ENCODE data around the gene SMCO3. TPM values are rescaled to one million over a fixed set of nuclear protein-coding genes. Genes with fewer than 3 reads are reported as not detected.

The SMCO3 gene
- total RNA-seq, 1 experiment from 2014 or later: not detected

DNA sequence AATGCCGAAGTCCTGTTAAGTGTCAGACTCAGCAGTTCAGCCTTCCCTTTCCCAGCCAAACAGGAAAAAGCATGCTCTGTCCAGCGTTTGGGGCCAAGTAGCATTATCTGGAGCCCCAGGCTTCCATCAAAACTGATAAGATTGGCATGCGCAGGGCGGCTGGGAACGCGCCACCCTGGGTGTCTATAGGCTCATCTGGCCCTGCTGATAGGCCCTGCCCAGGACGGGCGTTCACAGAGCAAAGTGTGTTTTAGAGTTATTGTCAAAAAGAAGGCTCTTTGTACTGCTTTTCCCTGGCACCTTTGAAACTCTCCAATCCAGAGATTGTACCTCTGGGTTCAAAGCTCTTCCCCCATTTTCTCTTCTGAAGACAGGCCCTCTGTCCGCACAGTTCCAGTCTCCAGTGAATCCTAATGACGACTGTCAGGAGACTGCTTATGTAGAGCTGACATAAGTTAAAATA lies 29.5 kb upstream of the SMCO3 start, which contains the start of gene ART4:
Gene ART4, minus strand, starts transcription at position 102 of the 463 bp plus-strand sequence. CDS start 413 bp downstream, outside the sequence.
- no peaks in the 10 kb centered on the region for H3K9me3 ChIP-seq (ENCODE audit: control insufficient read depth in 1 of 2, insufficient read depth in 1 of 2, low read depth in 1 of 2, low read length in 2 of 2)
- no peak within 1 kb of the TSS for H3K4me3 ChIP-seq (replicated peaks in 1 of 2; ENCODE audit: low read depth in 1 of 2, low read length in 2 of 2)
- RAD21 ChIA-PET (ENCODE audit: low non-redundant PET in 1 of 2, low total read pairs in 2 of 2, uncharacterized antibody in 2 of 2, unreplicated experiment in 2 of 2): no interaction called here
- no peaks in the 10 kb centered on the region for H3K36me3 ChIP-seq (ENCODE audit: control insufficient read depth in 1 of 2, insufficient read depth in 2 of 2, low read length in 2 of 2)
- POLR2A ChIA-PET: no interaction called here
- H2AFZ ChIP-seq (ENCODE audit: low read depth, low read length, poor library complexity, severe bottlenecking): no peak within 1 kb of the TSS
- no peaks in the 10 kb centered on the region for H3K27me3 ChIP-seq (ENCODE audit: insufficient read depth, low read length)
- no peaks in the 10 kb centered on the region for H4K20me1 ChIP-seq (ENCODE audit: insufficient read depth)
- H3K9ac ChIP-seq (ENCODE audit: low read length): no peak within 1 kb of the TSS
- TF ChIP-seq CBX3 (IDR thresholded peaks at IDR 0.05; ENCODE audit: low read depth) (no peak), EZH2 (IDR thresholded peaks at IDR 0.05) (no peak), EGR1 (IDR thresholded peaks at IDR 0.05; ENCODE audit: low read depth) (no peak), RAD21 (IDR thresholded peaks at IDR 0.05; ENCODE audit: low read depth) (no peak), YY1 (IDR thresholded peaks at IDR 0.05; ENCODE audit: extremely low read depth, insufficient replicate concordance, low read depth, low read length) (no peak), JUND (IDR thresholded peaks at IDR 0.05) (no peak), FOSL1 (IDR thresholded peaks at IDR 0.05; ENCODE audit: low read depth) (no peak), SIN3A (IDR thresholded peaks at IDR 0.05; ENCODE audit: low read depth) (no peak), POLR2AphosphoS5 (IDR thresholded peaks at IDR 0.05; ENCODE audit: low read depth, low read length) (no peak), CEBPB (IDR thresholded peaks at IDR 0.05; ENCODE audit: low read depth) (no peak), ZFX (IDR thresholded peaks at IDR 0.05) (no peak), EZH2phosphoT487 (IDR thresholded peaks at IDR 0.05; ENCODE audit: borderline replicate concordance) (no peak), POLR2A (IDR thresholded peaks at IDR 0.05; ENCODE audit: borderline replicate concordance, extremely low read depth, insufficient read depth, insufficient read length) (no peak), SRF (IDR thresholded peaks at IDR 0.05; ENCODE audit: low read depth) (no peak), ELF1 (IDR thresholded peaks at IDR 0.05; ENCODE audit: borderline replicate concordance, low read depth) (no peak)
- TF ChIP-seq, protein P1, sequence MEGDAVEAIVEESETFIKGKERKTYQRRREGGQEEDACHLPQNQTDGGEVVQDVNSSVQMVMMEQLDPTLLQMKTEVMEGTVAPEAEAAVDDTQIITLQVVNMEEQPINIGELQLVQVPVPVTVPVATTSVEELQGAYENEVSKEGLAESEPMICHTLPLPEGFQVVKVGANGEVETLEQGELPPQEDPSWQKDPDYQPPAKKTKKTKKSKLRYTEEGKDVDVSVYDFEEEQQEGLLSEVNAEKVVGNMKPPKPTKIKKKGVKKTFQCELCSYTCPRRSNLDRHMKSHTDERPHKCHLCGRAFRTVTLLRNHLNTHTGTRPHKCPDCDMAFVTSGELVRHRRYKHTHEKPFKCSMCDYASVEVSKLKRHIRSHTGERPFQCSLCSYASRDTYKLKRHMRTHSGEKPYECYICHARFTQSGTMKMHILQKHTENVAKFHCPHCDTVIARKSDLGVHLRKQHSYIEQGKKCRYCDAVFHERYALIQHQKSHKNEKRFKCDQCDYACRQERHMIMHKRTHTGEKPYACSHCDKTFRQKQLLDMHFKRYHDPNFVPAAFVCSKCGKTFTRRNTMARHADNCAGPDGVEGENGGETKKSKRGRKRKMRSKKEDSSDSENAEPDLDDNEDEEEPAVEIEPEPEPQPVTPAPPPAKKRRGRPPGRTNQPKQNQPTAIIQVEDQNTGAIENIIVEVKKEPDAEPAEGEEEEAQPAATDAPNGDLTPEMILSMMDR (IDR thresholded peaks at IDR 0.05 in 2 of 3, conservative IDR thresholded peaks at IDR 0.05 in 1 of 3; ENCODE audit: borderline replicate concordance in 1 of 3, insufficient read depth in 1 of 3, low read depth in 2 of 3, low read length in 2 of 3): no peak
- TF ChIP-seq, protein P2, sequence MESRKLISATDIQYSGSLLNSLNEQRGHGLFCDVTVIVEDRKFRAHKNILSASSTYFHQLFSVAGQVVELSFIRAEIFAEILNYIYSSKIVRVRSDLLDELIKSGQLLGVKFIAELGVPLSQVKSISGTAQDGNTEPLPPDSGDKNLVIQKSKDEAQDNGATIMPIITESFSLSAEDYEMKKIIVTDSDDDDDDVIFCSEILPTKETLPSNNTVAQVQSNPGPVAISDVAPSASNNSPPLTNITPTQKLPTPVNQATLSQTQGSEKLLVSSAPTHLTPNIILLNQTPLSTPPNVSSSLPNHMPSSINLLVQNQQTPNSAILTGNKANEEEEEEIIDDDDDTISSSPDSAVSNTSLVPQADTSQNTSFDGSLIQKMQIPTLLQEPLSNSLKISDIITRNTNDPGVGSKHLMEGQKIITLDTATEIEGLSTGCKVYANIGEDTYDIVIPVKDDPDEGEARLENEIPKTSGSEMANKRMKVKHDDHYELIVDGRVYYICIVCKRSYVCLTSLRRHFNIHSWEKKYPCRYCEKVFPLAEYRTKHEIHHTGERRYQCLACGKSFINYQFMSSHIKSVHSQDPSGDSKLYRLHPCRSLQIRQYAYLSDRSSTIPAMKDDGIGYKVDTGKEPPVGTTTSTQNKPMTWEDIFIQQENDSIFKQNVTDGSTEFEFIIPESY (IDR thresholded peaks at IDR 0.05; ENCODE audit: extremely low read depth, insufficient replicate concordance, low read length): no peak
- TF ChIP-seq, protein P3, sequence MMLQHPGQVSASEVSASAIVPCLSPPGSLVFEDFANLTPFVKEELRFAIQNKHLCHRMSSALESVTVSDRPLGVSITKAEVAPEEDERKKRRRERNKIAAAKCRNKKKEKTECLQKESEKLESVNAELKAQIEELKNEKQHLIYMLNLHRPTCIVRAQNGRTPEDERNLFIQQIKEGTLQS (IDR thresholded peaks at IDR 0.05): no peak
- TF ChIP-seq, protein P4, sequence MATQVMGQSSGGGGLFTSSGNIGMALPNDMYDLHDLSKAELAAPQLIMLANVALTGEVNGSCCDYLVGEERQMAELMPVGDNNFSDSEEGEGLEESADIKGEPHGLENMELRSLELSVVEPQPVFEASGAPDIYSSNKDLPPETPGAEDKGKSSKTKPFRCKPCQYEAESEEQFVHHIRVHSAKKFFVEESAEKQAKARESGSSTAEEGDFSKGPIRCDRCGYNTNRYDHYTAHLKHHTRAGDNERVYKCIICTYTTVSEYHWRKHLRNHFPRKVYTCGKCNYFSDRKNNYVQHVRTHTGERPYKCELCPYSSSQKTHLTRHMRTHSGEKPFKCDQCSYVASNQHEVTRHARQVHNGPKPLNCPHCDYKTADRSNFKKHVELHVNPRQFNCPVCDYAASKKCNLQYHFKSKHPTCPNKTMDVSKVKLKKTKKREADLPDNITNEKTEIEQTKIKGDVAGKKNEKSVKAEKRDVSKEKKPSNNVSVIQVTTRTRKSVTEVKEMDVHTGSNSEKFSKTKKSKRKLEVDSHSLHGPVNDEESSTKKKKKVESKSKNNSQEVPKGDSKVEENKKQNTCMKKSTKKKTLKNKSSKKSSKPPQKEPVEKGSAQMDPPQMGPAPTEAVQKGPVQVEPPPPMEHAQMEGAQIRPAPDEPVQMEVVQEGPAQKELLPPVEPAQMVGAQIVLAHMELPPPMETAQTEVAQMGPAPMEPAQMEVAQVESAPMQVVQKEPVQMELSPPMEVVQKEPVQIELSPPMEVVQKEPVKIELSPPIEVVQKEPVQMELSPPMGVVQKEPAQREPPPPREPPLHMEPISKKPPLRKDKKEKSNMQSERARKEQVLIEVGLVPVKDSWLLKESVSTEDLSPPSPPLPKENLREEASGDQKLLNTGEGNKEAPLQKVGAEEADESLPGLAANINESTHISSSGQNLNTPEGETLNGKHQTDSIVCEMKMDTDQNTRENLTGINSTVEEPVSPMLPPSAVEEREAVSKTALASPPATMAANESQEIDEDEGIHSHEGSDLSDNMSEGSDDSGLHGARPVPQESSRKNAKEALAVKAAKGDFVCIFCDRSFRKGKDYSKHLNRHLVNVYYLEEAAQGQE (IDR thresholded peaks at IDR 0.05; ENCODE audit: low read depth): no peak
- TF ChIP-seq, protein P5, sequence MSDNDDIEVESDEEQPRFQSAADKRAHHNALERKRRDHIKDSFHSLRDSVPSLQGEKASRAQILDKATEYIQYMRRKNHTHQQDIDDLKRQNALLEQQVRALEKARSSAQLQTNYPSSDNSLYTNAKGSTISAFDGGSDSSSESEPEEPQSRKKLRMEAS (IDR thresholded peaks at IDR 0.05): no peak
- no TSS peak for BruUV-seq (replicated peaks)
- H3K9me2 ChIP-seq (ENCODE audit: insufficient read depth): no peaks in the 10 kb centered on the region
- intact Hi-C loops (cut with micrococcal nuclease): loop anchor here (10.0 kb wide), 2 partner anchors 381 to 681 kb away; partner anchors contain the start of gene RERG
- ATAC-seq (no peak), DNase-seq (ENCODE audit: low read depth, low spot score) (no peak)
- no peaks in the 10 kb centered on the region for H3K79me2 ChIP-seq (ENCODE audit: insufficient read depth, low read length)
- CTCF ChIA-PET: interaction anchor here (3.0 kb wide), 1 partner anchor 151 kb away, joined by 24 read pairs; no protein-coding TSS in a partner anchor
- no peak within 1 kb of the TSS for H3K4me2 ChIP-seq (ENCODE audit: low read length)
- H3K27ac ChIP-seq (ENCODE audit: low read depth, low read length): no peak within 1 kb of the TSS
- H3K4me1 ChIP-seq (ENCODE audit: control insufficient read depth in 1 of 2, insufficient read depth in 2 of 2, low read length in 2 of 2): peaks cover 0 to 10% of the 10 kb centered on the region in 2 experiments; a peak in 2 of 4 replicates
